Stimulated activated memory B cell treated with anti-CD40 and anti-IgM and Interleukin-4, amounts not matched to agents 10 μg/mL and 1 μg/mL and 100 μg/mL, for 72 hours (primary cell): ENCODE results near the gene CORO1C.
"Not testable (repeated sequence)": the region's sequence is repeated elsewhere in the genome, so short reads cannot be mapped to it uniquely, and the experiment has no call there.

Experiments used
- ATAC-seq: fragments of 150-1000 bp; cut with Tn5 transposase; 2 replicates; pipeline ENCODE4 v1.10.0; 2021
- H3K27ac Mint-ChIP-seq: one replicate; pipeline ENCODE4 v1.8.0; 2022; ENCODE audit warnings: mild to moderate bottlenecking, mixed read lengths
- H3K27me3 Mint-ChIP-seq: one replicate; pipeline ENCODE4 v1.8.0; 2022; ENCODE audit warnings: mixed read lengths
- H3K36me3 Mint-ChIP-seq: one replicate; pipeline ENCODE4 v1.8.0; 2022; ENCODE audit warnings: mixed read lengths
- H3K4me1 Mint-ChIP-seq: one replicate; pipeline ENCODE4 v1.8.0; 2022; ENCODE audit warnings: mixed read lengths
- H3K4me3 Mint-ChIP-seq: one replicate; pipeline ENCODE4 v1.8.0; 2022; ENCODE audit warnings: mild to moderate bottlenecking, moderate library complexity, mixed read lengths
- H3K9me3 Mint-ChIP-seq: one replicate; pipeline ENCODE4 v1.8.0; 2022; ENCODE audit warnings: mixed read lengths

The CORO1C gene

GRCh38 chr12:108665608-108666202 lies 65.6 kb downstream of the CORO1C start:
- Mint-ChIP-seq H3K9me3 (no peaks in the 10 kb centered on the region), H3K36me3 (peaks cover 15% of the 10 kb centered on the region), H3K27ac (peak overlapping the region; percentile 69), H3K4me3 (no peak overlapping the region), H3K4me1 (peaks cover 55% of the 10 kb centered on the region), H3K27me3 (no peaks in the 10 kb centered on the region)
- no peak for ATAC-seq

DNA sequence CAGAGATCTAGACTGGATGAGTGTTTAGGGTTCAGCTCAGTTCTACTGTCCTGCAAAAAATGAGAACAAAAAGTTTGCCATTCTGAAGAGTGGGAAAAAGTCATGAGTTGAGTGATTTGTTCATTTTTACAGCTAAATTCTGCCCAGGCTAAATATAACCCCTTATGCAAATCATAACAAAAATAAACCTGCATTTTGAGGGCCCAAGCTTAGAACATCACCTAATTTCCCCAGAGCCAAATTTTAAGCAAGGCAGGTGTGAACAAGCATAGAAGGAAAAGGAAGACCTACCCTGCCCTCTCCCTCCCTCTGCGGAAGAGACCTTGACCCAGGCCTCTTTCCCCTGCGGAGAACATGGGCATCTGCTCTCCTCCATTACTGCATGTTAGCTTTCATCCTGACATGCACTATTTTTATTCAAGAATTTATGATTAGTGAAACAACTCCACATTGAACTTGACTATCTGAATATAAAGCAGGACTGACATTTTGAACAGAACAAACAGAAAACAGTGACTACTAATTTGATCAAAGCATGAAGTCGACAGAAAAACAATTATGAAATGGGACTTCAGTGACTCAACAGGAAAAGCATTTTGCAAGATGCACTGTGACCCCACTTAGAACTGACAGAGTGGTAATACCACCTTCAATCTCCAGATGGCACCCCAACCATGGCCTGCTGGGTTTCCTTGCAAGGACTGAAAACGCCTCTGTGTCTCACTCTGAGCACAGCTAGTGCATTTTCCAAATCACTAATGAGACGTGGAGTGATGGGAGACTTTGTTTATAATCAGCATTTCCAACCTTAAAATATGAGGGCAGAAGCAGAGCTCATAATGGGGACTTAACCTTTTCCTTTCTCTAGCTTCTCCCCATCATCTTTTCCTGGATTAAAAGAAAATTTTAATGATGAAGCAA lies 66.7 kb downstream of the CORO1C start:
- peak overlapping the region; percentile 55 for H3K4me3 Mint-ChIP-seq
- H3K27me3 Mint-ChIP-seq: no peaks in the 10 kb centered on the region
- H3K27ac Mint-ChIP-seq: peak overlapping the region; percentile 84
- H3K9me3 Mint-ChIP-seq: no peaks in the 10 kb centered on the region
- peaks cover 46% of the 10 kb centered on the region for H3K4me1 Mint-ChIP-seq
- peak; percentile 93 for ATAC-seq
- H3K36me3 Mint-ChIP-seq: peaks cover 17% of the 10 kb centered on the region

DNA sequence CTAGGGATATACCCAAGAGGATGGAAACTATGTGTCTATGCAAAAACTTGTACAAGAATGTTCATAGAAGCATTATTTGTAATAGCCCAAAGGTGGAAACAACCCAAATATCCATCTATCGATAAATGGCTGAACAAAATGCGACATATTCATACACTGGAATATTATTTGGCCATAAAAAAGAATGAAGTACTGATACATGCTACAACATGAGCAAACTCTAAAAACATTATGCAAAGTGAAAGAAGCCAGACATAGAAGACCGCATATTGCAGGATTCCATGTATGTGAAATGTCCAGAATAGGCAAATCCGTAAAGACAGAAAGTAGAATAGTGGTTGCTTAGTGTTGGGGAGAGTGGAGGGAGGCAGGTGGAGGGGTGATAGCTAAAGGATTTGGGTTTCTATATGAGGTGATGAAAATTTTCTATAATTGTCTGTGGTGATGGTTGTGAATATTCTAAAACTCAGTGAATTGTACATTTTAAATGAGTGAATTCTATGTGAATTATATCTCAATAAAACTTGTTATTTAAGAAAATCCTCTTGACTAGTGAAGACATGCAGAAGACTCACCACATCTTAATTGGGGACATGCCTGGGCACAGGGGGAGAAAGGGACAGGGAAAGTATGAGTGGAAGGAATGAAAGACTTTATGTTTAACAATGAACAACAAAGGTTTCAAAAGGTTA lies 67.8 kb downstream of the CORO1C start:
- no peak overlapping the region for H3K4me3 Mint-ChIP-seq
- H3K27me3 Mint-ChIP-seq: no peaks in the 10 kb centered on the region
- H3K9me3 Mint-ChIP-seq: no peaks in the 10 kb centered on the region
- H3K27ac Mint-ChIP-seq: peak overlapping the region; percentile 84
- H3K4me1 Mint-ChIP-seq: peaks cover 46% of the 10 kb centered on the region
- H3K36me3 Mint-ChIP-seq: peaks cover 23% of the 10 kb centered on the region
- no peak for ATAC-seq

DNA sequence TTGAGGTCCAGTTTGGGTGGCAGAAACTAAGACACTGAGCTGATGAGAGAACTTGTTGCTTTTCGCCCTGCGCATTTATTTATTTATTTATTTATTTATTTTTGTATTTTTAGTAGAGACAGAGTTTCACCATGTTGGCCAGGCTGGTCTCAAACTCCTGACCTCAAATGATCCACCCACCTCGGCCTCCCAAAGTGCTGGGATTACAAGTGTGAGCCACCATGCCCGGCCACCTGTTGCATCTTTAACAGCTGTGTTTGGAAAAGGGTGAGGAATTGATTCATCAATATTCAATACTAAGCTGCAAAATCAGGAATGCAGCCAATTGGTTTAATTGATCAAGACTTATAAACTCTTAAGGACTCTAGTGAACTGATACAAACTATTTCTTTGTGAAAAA lies 73.2 kb downstream of the CORO1C start:
- not testable (repeated sequence) for H3K4me3 Mint-ChIP-seq, H3K27ac Mint-ChIP-seq, ATAC-seq, H3K9me3 Mint-ChIP-seq, H3K27me3 Mint-ChIP-seq
- H3K36me3 Mint-ChIP-seq: peaks cover 39% of the 10 kb centered on the region
- peaks cover 14% of the 10 kb centered on the region for H3K4me1 Mint-ChIP-seq

GRCh38 chr12:108657130-108657745 lies 74.1 kb downstream of the CORO1C start:
- no peaks in the 10 kb centered on the region for H3K27me3 Mint-ChIP-seq
- peaks cover 41% of the 10 kb centered on the region for H3K36me3 Mint-ChIP-seq
- ATAC-seq: no peak
- H3K9me3 Mint-ChIP-seq: no peaks in the 10 kb centered on the region
- no peak overlapping the region for H3K27ac Mint-ChIP-seq
- no peak overlapping the region for H3K4me3 Mint-ChIP-seq
- peaks cover 18% of the 10 kb centered on the region for H3K4me1 Mint-ChIP-seq

GRCh38 chr12:108656247-108656646 lies 75.1 kb downstream of the CORO1C start:
- not testable (repeated sequence) for H3K9me3 Mint-ChIP-seq, H3K27ac Mint-ChIP-seq, H3K27me3 Mint-ChIP-seq, H3K4me3 Mint-ChIP-seq, ATAC-seq
- peaks cover 18% of the 10 kb centered on the region for H3K4me1 Mint-ChIP-seq
- H3K36me3 Mint-ChIP-seq: peaks cover 47% of the 10 kb centered on the region

- not testable (repeated sequence) for ATAC-seq, H3K9me3 Mint-ChIP-seq, H3K4me3 Mint-ChIP-seq, H3K27me3 Mint-ChIP-seq
- H3K4me1 Mint-ChIP-seq: peaks cover 18% of the 10 kb centered on the region
- H3K36me3 Mint-ChIP-seq: peaks cover 51% of the 10 kb centered on the region
- peak overlapping the region; percentile 40 for H3K27ac Mint-ChIP-seq
Measured at GRCh38 chr12:108655812-108656175, 75.5 kb downstream of the CORO1C start.

DNA sequence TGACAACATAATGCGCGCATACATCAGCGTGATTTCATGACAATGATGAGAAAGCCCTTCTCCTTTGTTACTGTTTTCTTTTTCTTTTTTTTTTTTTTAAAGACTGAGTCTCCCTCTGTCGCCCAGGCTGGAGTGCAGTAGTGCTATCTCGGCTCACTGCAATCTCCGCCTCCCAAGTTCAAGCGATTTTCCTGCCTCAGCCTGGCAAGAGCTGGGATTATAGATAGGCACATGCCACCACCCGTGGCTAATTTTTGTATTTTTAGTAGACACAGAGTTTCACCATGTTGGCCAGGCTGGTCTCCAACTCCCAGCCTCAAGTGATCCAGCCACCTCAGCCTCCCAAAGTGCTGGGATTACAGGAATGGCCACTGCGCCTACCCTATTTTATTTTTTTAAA lies 76.7 kb downstream of the CORO1C start:
- Mint-ChIP-seq H3K4me1 (peaks cover 20% of the 10 kb centered on the region), H3K36me3 (peaks cover 51% of the 10 kb centered on the region)
- not testable (repeated sequence) for H3K27ac Mint-ChIP-seq, H3K27me3 Mint-ChIP-seq, ATAC-seq, H3K9me3 Mint-ChIP-seq, H3K4me3 Mint-ChIP-seq

GRCh38 chr12:108653922-108654321 lies 77.4 kb downstream of the CORO1C start:
- no peaks in the 10 kb centered on the region for H3K27me3 Mint-ChIP-seq
- H3K4me3 Mint-ChIP-seq: no peak overlapping the region
- H3K9me3 Mint-ChIP-seq: no peaks in the 10 kb centered on the region
- H3K4me1 Mint-ChIP-seq: peaks cover 26% of the 10 kb centered on the region
- H3K36me3 Mint-ChIP-seq: peaks cover 56% of the 10 kb centered on the region
- H3K27ac Mint-ChIP-seq: peak overlapping the region; percentile 74
- ATAC-seq: no peak

- no peaks in the 10 kb centered on the region for H3K9me3 Mint-ChIP-seq
- H3K36me3 Mint-ChIP-seq: peaks cover 60% of the 10 kb centered on the region
- no peak overlapping the region for H3K4me3 Mint-ChIP-seq
- peaks cover 26% of the 10 kb centered on the region for H3K4me1 Mint-ChIP-seq
- H3K27ac Mint-ChIP-seq: peak overlapping the region; percentile 74
- no peaks in the 10 kb centered on the region for H3K27me3 Mint-ChIP-seq
- ATAC-seq: peak; percentile 43
Measured at GRCh38 chr12:108653082-108653516, 78.2 kb downstream of the CORO1C start.

DNA sequence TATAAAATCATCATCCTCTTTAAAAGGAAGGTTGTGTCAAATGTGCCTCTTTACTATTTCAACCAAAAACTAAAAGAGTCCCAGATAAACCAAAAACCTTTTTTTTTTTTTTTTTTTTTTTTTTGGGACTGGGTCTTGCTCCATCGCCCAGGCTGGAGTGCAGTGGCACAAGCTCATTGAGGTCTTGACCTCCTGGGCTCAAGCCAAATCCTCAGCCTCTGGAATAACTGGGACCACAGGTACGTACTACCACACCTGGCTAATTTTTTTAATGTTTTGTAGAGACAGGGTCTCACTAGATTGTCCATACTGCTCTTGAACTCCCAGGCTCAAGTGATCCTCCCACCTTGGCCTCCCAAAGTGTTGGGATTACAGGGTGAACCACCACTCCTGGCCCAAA lies 81.2 kb downstream of the CORO1C start:
- no peak for ATAC-seq
- Mint-ChIP-seq H3K9me3 (no peaks in the 10 kb centered on the region), H3K27ac (peak overlapping the region; percentile 57), H3K36me3 (peaks cover 62% of the 10 kb centered on the region), H3K27me3 (no peaks in the 10 kb centered on the region), H3K4me1 (peaks cover 44% of the 10 kb centered on the region), H3K4me3 (no peak overlapping the region)

- H3K9me3 Mint-ChIP-seq: no peaks in the 10 kb centered on the region
Measured at GRCh38 chr12:108649669-108650068, 81.6 kb downstream of the CORO1C start.

DNA sequence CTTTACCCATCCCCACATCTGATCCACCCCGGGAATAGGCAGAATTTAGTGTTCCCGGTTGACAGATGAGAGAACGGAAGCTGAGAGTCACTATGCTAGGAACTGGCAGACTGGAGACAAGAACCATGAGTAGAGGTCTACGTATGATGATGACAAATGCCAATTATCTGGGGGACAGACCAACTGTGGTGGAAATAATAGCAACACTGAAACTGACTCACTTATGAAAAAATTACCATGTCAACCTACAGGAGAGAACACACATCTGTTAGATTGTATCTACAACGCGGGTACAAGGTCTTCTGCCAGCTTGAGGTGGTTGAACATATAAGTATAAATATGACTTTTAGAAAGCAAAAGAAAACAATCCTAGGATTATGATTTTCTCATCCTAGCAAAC lies 82.2 kb downstream of the CORO1C start:
- no peak for ATAC-seq
- Mint-ChIP-seq H3K36me3 (peaks cover 70% of the 10 kb centered on the region), H3K27me3 (no peaks in the 10 kb centered on the region), H3K4me1 (peaks cover 47% of the 10 kb centered on the region), H3K27ac (peak overlapping the region; percentile 57), H3K4me3 (no peak overlapping the region), H3K9me3 (no peaks in the 10 kb centered on the region)

More at GRCh38 chr12:108649669-108650068, 81.6 kb downstream of the CORO1C start:
- ATAC-seq: no peak
- no peak overlapping the region for H3K4me3 Mint-ChIP-seq
- peak overlapping the region; percentile 57 for H3K27ac Mint-ChIP-seq
- peaks cover 65% of the 10 kb centered on the region for H3K36me3 Mint-ChIP-seq
- H3K4me1 Mint-ChIP-seq: peaks cover 47% of the 10 kb centered on the region
- H3K27me3 Mint-ChIP-seq: no peaks in the 10 kb centered on the region

DNA sequence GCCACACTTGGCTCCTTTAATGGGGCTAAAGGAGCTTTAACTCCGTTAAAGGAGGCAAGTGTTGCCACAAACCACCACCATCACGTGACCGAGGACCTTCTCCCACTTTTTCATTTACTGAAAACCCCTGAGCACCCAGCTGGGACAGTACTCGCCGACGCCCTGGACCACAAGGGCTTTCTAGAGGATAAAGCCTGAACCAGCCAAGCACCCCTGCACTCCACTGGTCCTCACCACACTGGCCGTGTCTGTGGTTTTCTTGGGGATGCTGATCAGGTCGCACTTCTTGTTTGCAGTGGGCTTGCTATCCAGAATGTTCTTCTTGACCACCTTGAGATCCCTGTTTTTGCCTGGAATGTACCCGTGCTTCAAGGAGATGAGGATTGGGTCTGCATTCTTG lies 82.9 kb downstream of the CORO1C start:
- peak overlapping the region; percentile 57 for H3K27ac Mint-ChIP-seq

More for the DNA sequence above, 82.9 kb downstream of the CORO1C start:
- no peaks in the 10 kb centered on the region for H3K9me3 Mint-ChIP-seq
- H3K36me3 Mint-ChIP-seq: peaks cover 75% of the 10 kb centered on the region
- peaks cover 41% of the 10 kb centered on the region for H3K4me1 Mint-ChIP-seq
- H3K4me3 Mint-ChIP-seq: no peak overlapping the region
- ATAC-seq: no peak
- H3K27me3 Mint-ChIP-seq: no peaks in the 10 kb centered on the region
